Breast epithelium (tissue), 3 donors: ENCODE results near the gene PDCD4.

Source experiments
- CTCF ChIP-seq, 3 donors: fragments of 450-650 bp; IDR thresholded peaks; one replicate each; pipeline ENCODE4 v1.5.1; 2016 to 2017; ENCODE audit warnings: antibody characterized with exemption in 3 of 3, mild to moderate bottlenecking in 3 of 3, moderate library complexity in 3 of 3
- POLR2AphosphoS5 ChIP-seq, 3 donors: sonication (generic); formaldehyde crosslinking; IDR thresholded peaks; one replicate each; pipeline ENCODE4 v1.6.1; 2017; ENCODE audit warnings: antibody characterized with exemption in 3 of 3

GRCh38 chr10:110833941-110834628 is 37.6 kb upstream of the PDCD4 start:
- TF ChIP-seq POLR2AphosphoS5 (IDR thresholded peaks at IDR 0.05) (no peak), CTCF (IDR thresholded peaks at IDR 0.05) (no peak)
